ENCODE results near the gene CFAP99.

The CFAP99 gene

DNA sequence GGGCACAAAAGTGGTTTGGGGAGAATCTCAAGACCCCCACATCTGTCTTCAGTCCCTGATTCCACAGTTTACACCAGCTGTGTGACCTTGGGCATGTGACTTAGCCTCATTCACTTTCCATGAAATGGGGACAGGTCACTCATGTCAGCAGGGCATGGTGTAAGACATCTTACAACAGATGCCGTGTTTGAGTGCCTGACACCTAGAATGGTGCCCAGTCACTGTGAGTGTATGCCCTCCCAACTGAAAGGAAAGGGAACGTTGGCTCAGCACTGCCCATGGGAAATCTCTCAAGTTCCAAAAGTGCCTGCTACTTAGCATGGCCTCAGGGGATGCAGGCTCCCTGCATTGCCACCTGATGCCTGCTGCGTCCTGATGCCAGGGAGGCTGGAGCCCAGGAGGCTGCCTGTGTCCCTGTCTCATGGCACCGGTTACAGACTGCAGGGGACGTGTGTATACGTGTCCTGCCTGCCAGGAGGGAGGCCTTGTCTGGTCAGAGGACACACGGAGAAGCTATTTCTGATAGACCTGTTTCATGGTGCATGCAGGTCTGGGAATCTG lies 82.4 kb downstream of the CFAP99 start:
- no peak for DNase-seq (ENCODE audit: low read depth, low spot score)

DNA sequence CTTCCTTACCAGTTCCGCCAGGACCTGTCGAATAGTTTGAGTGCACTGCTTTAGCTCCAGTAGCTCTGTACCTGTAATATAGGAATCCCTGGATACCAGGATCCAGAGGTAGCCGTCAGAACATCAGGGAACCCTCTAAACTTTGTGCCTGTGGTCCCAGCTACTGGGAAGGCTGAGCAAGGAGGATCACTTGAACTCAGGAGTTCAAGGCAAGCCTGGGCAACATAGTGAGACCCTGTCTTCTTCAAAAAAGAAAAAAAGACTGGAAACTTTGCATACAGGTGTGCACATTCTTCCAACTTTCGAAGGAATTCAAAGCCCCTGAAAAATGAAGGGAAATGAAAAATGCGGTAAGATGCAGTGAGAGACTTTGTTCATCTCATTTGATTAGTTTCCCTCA lies 85.1 kb downstream of the CFAP99 start:
- no peak for DNase-seq (ENCODE audit: low read depth, low spot score)

- no peak for DNase-seq (ENCODE audit: low read depth, low spot score)
Observed at GRCh38 chr4:2507259-2507658, 88.5 kb downstream of the CFAP99 start.

- DNase-seq (ENCODE audit: low read depth, low spot score) = peak; percentile 19
Observed at GRCh38 chr4:2507855-2508254, 89.1 kb downstream of the CFAP99 start.

- DNase-seq (ENCODE audit: low read depth, low spot score) = no peak
Observed at GRCh38 chr4:2510351-2511259, 91.8 kb downstream of the CFAP99 start.

DNA sequence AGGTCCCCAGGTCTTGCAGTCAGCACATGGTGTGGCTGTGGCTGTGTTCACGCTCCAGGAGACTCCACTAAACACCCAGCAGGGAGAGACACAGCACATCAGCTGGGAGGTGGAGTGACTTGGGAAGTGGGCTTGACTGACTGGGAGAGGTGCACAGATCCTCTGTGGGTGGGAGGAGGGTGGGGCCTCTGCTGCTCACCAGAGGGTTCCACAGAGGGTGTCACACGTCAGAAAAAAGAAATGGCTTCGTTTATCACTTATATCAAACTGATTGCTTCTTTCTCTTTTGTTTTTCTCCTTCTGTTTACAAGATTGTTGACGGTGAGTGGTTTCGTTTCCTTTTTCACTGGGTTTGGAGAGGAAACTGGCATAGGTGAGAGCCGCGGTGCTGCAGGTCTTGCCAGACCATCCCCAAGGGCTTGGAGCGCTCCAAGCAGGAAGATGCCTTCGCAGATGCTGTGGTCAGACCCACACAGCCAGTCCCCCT lies 92.9 kb downstream of the CFAP99 start:
- DNase-seq (ENCODE audit: low read depth, low spot score) = no peak
